NCI-H510A (cell line): ENCODE data around the gene OPCML.
A peak's percentile ranks its signal among the peaks of the same experiment; 100 is the strongest.

ENCODE experiments used
- DNase-seq: peaks from one replicate; lab custom pipeline; 2025; lab: John Stamatoyannopoulos, UW

Gene OPCML

GRCh38 chr11:132728026-132728425 is 804.3 kb downstream of the OPCML start:
- DNase-seq: no peak

- DNase-seq: no peak
Measured at GRCh38 chr11:132721526-132721925, 810.8 kb downstream of the OPCML start.

GRCh38 chr11:132719684-132720083 is 812.6 kb downstream of the OPCML start:
- DNase-seq: no peak

- no peak for DNase-seq
Measured at GRCh38 chr11:132718711-132719671, 813.3 kb downstream of the OPCML start.

GRCh38 chr11:132717824-132718223 is 814.5 kb downstream of the OPCML start:
- no peak for DNase-seq

GRCh38 chr11:132716037-132716436 is 816.3 kb downstream of the OPCML start:
- DNase-seq: no peak

GRCh38 chr11:132714859-132715440 is 817.4 kb downstream of the OPCML start:
- no peak for DNase-seq

GRCh38 chr11:132712466-132712865 is 819.8 kb downstream of the OPCML start:
- no peak for DNase-seq

- peak; percentile 41 for DNase-seq
Measured at GRCh38 chr11:132704781-132705375, 827.4 kb downstream of the OPCML start.

GRCh38 chr11:132692891-132693290 is 839.4 kb downstream of the OPCML start:
- no peak for DNase-seq

- DNase-seq: no peak
Measured at GRCh38 chr11:132691848-132692550, 840.3 kb downstream of the OPCML start.

- DNase-seq: no peak
Measured at GRCh38 chr11:132686886-132687285, 845.4 kb downstream of the OPCML start.

- no peak for DNase-seq
Measured at GRCh38 chr11:132685174-132685611, 847.1 kb downstream of the OPCML start.

- no peak for DNase-seq
Measured at GRCh38 chr11:132683602-132684001, 848.7 kb downstream of the OPCML start.

- DNase-seq: no peak
Measured at GRCh38 chr11:132681971-132682370, 850.3 kb downstream of the OPCML start.

GRCh38 chr11:132680584-132680983 is 851.7 kb downstream of the OPCML start:
- no peak for DNase-seq

GRCh38 chr11:132674151-132674550 is 858.1 kb downstream of the OPCML start:
- DNase-seq: peak; percentile 70

GRCh38 chr11:132671851-132672370 is 860.4 kb downstream of the OPCML start:
- DNase-seq: no peak

GRCh38 chr11:132670921-132671675 is 861.2 kb downstream of the OPCML start:
- DNase-seq: no peak

GRCh38 chr11:132669949-132670348 is 862.4 kb downstream of the OPCML start:
- no peak for DNase-seq

GRCh38 chr11:132665205-132665604 is 867.1 kb downstream of the OPCML start:
- DNase-seq: no peak
